ENCODE measurements around the gene ADA.
"Not testable (repeated sequence)": the region's sequence is repeated elsewhere in the genome, so short reads cannot be mapped to it uniquely, and the experiment has no call there.

GRCh38 chr20:44671541-44671940 lies 20.0 kb upstream of the ADA start:
- TF ChIP-seq POLR2A (IDR thresholded peaks at IDR 0.05) = not testable (repeated sequence)
- TF ChIP-seq, protein P1, sequence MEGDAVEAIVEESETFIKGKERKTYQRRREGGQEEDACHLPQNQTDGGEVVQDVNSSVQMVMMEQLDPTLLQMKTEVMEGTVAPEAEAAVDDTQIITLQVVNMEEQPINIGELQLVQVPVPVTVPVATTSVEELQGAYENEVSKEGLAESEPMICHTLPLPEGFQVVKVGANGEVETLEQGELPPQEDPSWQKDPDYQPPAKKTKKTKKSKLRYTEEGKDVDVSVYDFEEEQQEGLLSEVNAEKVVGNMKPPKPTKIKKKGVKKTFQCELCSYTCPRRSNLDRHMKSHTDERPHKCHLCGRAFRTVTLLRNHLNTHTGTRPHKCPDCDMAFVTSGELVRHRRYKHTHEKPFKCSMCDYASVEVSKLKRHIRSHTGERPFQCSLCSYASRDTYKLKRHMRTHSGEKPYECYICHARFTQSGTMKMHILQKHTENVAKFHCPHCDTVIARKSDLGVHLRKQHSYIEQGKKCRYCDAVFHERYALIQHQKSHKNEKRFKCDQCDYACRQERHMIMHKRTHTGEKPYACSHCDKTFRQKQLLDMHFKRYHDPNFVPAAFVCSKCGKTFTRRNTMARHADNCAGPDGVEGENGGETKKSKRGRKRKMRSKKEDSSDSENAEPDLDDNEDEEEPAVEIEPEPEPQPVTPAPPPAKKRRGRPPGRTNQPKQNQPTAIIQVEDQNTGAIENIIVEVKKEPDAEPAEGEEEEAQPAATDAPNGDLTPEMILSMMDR (IDR thresholded peaks at IDR 0.05) = not testable (repeated sequence)

Measured in Peyer's patch (tissue), 4 donors.